Measurements from ENCODE around the gene ZNF853.

DNA sequence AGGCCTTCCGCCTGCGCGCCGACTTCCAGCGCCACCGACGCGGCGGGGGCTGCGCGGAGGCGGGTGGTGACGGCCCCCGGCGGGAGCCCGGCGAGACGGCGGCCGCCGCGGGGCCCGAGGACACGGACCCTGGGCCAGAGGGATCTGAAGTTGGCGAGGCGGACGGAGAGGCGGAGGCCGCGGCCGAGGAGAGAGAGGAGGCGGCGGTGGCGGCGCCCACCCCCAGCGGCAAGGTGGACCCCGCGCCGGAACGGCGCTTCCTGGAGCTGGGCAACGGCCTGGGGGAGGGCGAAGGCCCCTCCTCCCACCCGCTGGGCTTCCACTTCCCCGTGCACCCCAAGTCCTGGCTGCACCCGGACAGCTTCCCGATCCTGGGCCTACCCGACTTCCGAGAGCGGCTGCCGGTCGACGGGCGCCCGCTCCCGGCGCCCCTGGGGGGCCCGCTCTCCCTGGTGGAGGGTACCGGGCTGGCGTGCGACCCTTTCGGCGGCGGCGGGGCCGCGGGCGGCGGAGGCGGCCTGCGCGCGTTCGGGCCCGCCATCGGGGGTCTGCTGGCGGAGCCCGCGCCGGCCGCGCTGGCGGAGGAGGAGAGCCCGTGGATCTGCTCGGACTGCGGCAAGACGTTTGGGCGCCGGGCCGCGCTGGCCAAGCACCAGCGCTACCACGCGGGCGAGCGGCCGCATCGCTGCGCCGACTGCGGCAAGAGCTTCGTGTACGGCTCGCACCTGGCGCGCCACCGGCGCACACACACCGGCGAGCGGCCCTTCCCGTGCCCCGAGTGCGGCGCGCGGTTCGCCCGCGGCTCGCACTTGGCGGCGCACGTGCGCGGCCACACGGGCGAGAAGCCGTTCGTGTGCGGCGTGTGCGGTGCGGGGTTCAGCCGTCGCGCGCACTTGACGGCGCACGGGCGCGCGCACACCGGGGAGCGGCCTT is 37.9 kb downstream of the ZNF853 start:
- TF ChIP-seq CTCF (IDR thresholded peaks at IDR 0.05) (no peak), EZH2 (IDR thresholded peaks at IDR 0.05) (no peak), EZH2phosphoT487 (IDR thresholded peaks at IDR 0.05) (no peak)
